Ovary (tissue), 9 donors: ENCODE data around the gene GBX1. TPM values are rescaled to one million over a fixed set of nuclear protein-coding genes. Genes with fewer than 3 reads are reported as not detected.

Source experiments
- DNase-seq, 5 donors: peaks; one replicate each; pipeline ENCODE4 v3.0.0-alpha.2; 2019 to 2020
- H3K27ac ChIP-seq, 2 donors: fragments of 200-600 bp; one replicate each; pipeline versions ENCODE4 v1.5.1 to v1.8.0; 2019 to 2022
- H3K27me3 ChIP-seq: fragments of 200-600 bp; one replicate; pipeline ENCODE4 v1.8.0; 2022
- H3K36me3 ChIP-seq: fragments of 200-600 bp; sonication (generic); one replicate; pipeline ENCODE4 v1.5.1; 2019
- H3K4me1 ChIP-seq: one replicate; pipeline ENCODE4 v1.8.1; 2013; ENCODE audit warnings: mild to moderate bottlenecking, moderate library complexity; ENCODE audit not compliant: insufficient read depth
- H3K4me3 ChIP-seq: fragments of 200-600 bp; sonication (generic); one replicate; pipeline ENCODE4 v1.5.1; 2017
- H3K9me3 ChIP-seq, 2 donors: fragments of 200-600 bp in 1 of 2; sonication (generic) in 1 of 2; one replicate each; pipeline versions ENCODE4 v1.5.1 to v1.8.1; 2013 to 2019; ENCODE audit warnings: mild to moderate bottlenecking in 1 of 2, moderate library complexity in 1 of 2
- EP300 ChIP-seq: sonication (generic); formaldehyde crosslinking; IDR thresholded peaks from one replicate; pipeline ENCODE4 v1.6.1; 2017; ENCODE audit warnings: antibody characterized with exemption
- POLR2A ChIP-seq: fragments of 450-650 bp; IDR thresholded peaks from one replicate; pipeline ENCODE4 v1.6.1; 2017; ENCODE audit warnings: antibody characterized with exemption, mild to moderate bottlenecking, moderate library complexity
- whole genome bisulfite sequencing, 3 donors: extraction: QIAGEN DNeasy Blood & Tissue Kit in 1 of 3; methylation state at CpG; one replicate each; pipeline versions ENCODE4 v1.1.5 to v1.1.7; 2013 to 2017; 5-methylcytosine and 5-hydroxymethylcytosine counted together
- intact Hi-C, 4 donors: fragments of 100-400 bp; cut with DNase I; formaldehyde crosslinking; loops; one replicate each; pipeline versions ENCODE4 v1.11.0 to v1.15.1; 2022 to 2023
- polyA plus RNA-seq, 2 donors: library from polyadenylated mRNA; stranded (reverse); fragments of 200-250 nt in 1 of 2; fragments of 350-450 nt in 1 of 2; fragmentation: Illumina TruSeq in 1 of 2; extraction: RNeasy Lipid Tissue Mini Kit (QIAGEN cat#74804) in 1 of 2; gene quantifications; one replicate each; pipeline ENCODE4 v1.2.3, GENCODE V29; 2013 to 2014
- total RNA-seq, 7 donors: library from RNA; depleted of rRNA in 2 of 7; stranded (reverse); fragments of >200 nt in 2 of 7; fragmentation: NEBNext Ultra II Directional in 3 of 7; extraction: Animal tissue kit (Norgen Biotek cat#: 25700) in 3 of 7; gene quantifications; one replicate each; pipeline versions ENCODE4 v1.1.0 to v1.2.4, GENCODE V29; 2016 to 2023
- TF ChIP-seq, protein P1 (sequence below), 3 donors: fragments of 450-650 bp in 2 of 3; fragments of 200-600 bp in 1 of 3; IDR thresholded peaks; one replicate each; pipeline versions ENCODE4 v1.5.1 to v1.8.0; 2016 to 2022; ENCODE audit warnings: antibody characterized with exemption in 3 of 3, mild to moderate bottlenecking in 1 of 3
- donor health status: DM: no; HTN: no; CAD: no; lungs with moderate emphysema.
- donor health status: DM: no; HTN: no; CAD: no.
- donor health status: Bipolar disorder and iron deficiency.
- donor health status: DM: yes; HTN: yes; CAD: no.
- donor health status: DM: no; HTN: no; CAD: no.
- donor health status: DM: yes; HTN: yes; CAD: no.

The GBX1 gene
- total and polyA plus RNA-seq, 9 donors, result not detected

GRCh38 chr7:151142686-151143040 lies 24.8 kb downstream of the GBX1 start:
- Histone ChIP-seq H3K27me3 (no peaks in the 10 kb centered on the region), H3K36me3 (no peaks in the 10 kb centered on the region), H3K9me3 (no peaks in the 10 kb centered on the region), H3K4me3 (no peak overlapping the region), H3K27ac (no peak overlapping the region), H3K4me1 (no peaks in the 10 kb centered on the region)
- no peak for TF ChIP-seq POLR2A
- TF ChIP-seq, protein P1, sequence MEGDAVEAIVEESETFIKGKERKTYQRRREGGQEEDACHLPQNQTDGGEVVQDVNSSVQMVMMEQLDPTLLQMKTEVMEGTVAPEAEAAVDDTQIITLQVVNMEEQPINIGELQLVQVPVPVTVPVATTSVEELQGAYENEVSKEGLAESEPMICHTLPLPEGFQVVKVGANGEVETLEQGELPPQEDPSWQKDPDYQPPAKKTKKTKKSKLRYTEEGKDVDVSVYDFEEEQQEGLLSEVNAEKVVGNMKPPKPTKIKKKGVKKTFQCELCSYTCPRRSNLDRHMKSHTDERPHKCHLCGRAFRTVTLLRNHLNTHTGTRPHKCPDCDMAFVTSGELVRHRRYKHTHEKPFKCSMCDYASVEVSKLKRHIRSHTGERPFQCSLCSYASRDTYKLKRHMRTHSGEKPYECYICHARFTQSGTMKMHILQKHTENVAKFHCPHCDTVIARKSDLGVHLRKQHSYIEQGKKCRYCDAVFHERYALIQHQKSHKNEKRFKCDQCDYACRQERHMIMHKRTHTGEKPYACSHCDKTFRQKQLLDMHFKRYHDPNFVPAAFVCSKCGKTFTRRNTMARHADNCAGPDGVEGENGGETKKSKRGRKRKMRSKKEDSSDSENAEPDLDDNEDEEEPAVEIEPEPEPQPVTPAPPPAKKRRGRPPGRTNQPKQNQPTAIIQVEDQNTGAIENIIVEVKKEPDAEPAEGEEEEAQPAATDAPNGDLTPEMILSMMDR (IDR thresholded peaks at IDR 0.05), result no peak
- TF ChIP-seq EP300, result no peak
- intact Hi-C loops, result no loop called here
- 72 to 77% (median 73%) methylated on average over 6 to 10 of the region's 10 CpGs for WGBS, 3 donors
- DNase-seq, result no peak

DNA sequence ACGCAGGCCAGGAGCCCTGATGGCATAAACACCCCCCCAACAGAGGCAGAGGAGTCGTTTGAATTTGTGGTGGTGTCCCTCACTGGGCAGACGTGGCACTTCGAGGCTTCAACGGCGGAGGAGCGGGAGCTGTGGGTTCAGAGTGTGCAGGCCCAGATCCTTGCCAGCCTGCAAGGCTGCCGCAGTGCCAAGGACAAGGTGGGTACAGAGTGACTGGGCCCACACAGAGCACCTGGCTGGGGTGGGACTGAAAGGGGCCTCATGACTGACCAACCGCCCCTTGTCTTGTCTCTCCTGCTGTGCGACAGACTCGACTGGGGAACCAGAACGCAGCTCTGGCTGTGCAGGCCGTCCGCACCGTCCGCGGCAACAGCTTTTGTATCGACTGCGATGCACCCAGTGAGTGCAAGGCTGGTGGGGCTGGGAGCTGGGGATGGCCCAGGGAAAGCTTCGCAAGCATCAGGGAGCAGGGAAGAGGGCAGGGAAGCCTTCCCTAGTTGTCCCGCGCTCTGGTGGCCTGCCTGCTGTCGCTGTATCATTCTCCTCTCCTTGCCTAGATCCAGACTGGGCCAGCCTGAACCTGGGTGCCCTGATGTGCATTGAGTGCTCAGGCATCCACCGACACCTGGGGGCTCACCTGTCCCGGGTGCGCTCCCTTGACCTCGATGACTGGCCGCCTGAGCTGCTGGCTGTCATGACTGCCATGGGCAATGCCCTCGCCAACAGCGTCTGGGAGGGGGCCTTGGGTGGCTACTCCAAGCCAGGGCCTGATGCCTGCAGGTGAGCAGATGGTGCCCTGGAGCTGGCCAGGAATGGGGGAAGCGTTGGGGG lies 25.4 kb downstream of the GBX1 start:
- WGBS, 3 donors, result 87 to 95% (median 91%) methylated on average over 31 of the region's 31 CpGs
- TF ChIP-seq POLR2A (no peak), EP300 (no peak)
- TF ChIP-seq, protein P1 (IDR thresholded peaks at IDR 0.05), result no peak
- Histone ChIP-seq H3K4me1 (no peaks in the 10 kb centered on the region), H3K4me3 (no peak overlapping the region), H3K9me3 (no peaks in the 10 kb centered on the region), H3K27me3 (no peaks in the 10 kb centered on the region), H3K36me3 (no peaks in the 10 kb centered on the region), H3K27ac (no peak overlapping the region)
- intact Hi-C loops, result no loop called here
- peak in 1 of 5 donors; percentile 29 for DNase-seq

GRCh38 chr7:151141311-151141854 lies 26.1 kb downstream of the GBX1 start:
- TF ChIP-seq, protein P1 (IDR thresholded peaks at IDR 0.05), result no peak
- TF ChIP-seq POLR2A, result no peak
- no peak for TF ChIP-seq EP300
- no peak for DNase-seq
- WGBS, 3 donors, result 83 to 91% (median 86%) methylated on average over 9 of the region's 9 CpGs
- intact Hi-C loops, result no loop called here
- no peak overlapping the region for H3K27ac ChIP-seq
- H3K27me3 ChIP-seq, result no peaks in the 10 kb centered on the region
- no peaks in the 10 kb centered on the region for H3K4me1 ChIP-seq
- no peak overlapping the region for H3K4me3 ChIP-seq
- H3K9me3 ChIP-seq, result no peaks in the 10 kb centered on the region
- H3K36me3 ChIP-seq, result no peaks in the 10 kb centered on the region

DNA sequence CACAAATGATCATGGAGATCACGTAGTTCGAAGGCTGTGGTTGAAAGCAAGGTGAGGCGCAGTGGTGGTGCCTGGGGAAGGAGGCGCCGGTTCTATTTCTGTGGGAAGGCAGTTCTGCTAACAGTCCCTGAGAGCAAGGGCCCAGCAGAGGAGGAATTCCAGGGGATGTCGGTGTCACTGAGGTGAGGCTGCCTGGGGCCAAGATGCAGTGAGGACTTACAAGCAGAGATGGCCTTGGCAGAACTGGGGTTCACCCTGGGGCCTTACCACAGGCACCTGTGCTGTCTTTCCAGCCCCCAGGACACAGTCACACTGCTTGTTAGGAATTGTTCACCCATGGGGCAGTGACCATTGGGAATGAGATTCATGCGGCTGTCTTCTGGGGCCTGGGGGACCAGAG lies 26.7 kb downstream of the GBX1 start:
- no peak overlapping the region for H3K4me3 ChIP-seq
- H3K4me1 ChIP-seq, result no peaks in the 10 kb centered on the region
- 91 to 98% (median 97%) methylated on average over 7 of the region's 7 CpGs for WGBS, 3 donors
- no peaks in the 10 kb centered on the region for H3K36me3 ChIP-seq
- TF ChIP-seq, protein P1 (IDR thresholded peaks at IDR 0.05), result no peak
- no peak overlapping the region for H3K27ac ChIP-seq
- DNase-seq, result no peak
- H3K27me3 ChIP-seq, result no peaks in the 10 kb centered on the region
- intact Hi-C loops, result no loop called here
- no peaks in the 10 kb centered on the region for H3K9me3 ChIP-seq
